Measurements from ENCODE around the gene SEC14L3. TPM values are rescaled to one million over a fixed set of nuclear protein-coding genes. Genes with fewer than 3 reads are reported as not detected.

Gene SEC14L3
- total and polyA plus RNA-seq, 2 of the 4 experiments (the other 2 are of a cell fraction) = not detected

DNA sequence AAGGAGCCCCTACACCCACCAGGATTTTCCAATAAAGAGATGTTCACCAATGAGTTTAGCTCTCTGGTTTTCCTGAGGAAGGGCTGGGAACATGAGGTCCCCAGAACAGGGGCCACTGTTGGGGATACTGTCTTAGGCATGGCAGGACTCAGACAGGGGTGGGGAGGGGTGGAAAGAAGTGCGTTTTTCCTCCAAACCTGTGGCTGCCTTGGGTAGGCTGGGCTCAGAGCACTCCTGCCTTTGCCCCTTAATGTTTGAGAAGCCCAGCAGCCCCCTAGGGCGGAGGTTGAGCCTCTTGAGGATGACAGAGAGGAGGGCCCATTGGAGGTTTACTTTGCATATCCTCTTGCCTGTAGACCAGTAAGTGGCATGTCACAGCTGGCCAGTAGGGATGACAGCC, 35.6 kb downstream of the SEC14L3 start:
- Histone ChIP-seq H3K36me3 (ENCODE audit: control insufficient read depth, insufficient read depth, low read length) (no peaks in the 10 kb centered on the region), H2AFZ (replicated peaks; ENCODE audit: low read length, poor library complexity) (peak overlapping the region; percentile 65), H2BK20ac (ENCODE audit: low read depth, low read length) (no peak overlapping the region), H3K9me3 (ENCODE audit: control insufficient read depth, insufficient read depth, low read length) (no peaks in the 10 kb centered on the region), H3K27ac (ENCODE audit: insufficient read depth, low read length) (no peak overlapping the region), H2AK5ac (ENCODE audit: low read depth, low read length) (no peak overlapping the region), H2BK120ac (ENCODE audit: low read depth, low read length) (no peak overlapping the region), H3K27me3 (ENCODE audit: control insufficient read depth, insufficient read depth, low read length) (peaks cover 12% of the 10 kb centered on the region), H3K18ac (ENCODE audit: low read depth, low read length) (no peak overlapping the region), H4K8ac (ENCODE audit: low read depth in 2 of 2, low read length in 2 of 2) (peak overlapping the region; percentile 69 to 81; a peak in 2 of 4 replicates), H2BK15ac (ENCODE audit: low read depth, low read length) (no peak overlapping the region), H4K20me1 (ENCODE audit: insufficient read depth, low read length) (no peaks in the 10 kb centered on the region), H3K9ac (ENCODE audit: low read depth, low read length) (no peak overlapping the region), H3K79me1 (ENCODE audit: low read depth in 1 of 2, low read length in 2 of 2) (no peaks in the 10 kb centered on the region), H2AK9ac (replicated peaks; ENCODE audit: low read depth, low read length, poor library complexity) (no peak overlapping the region), H3K4me3 (ENCODE audit: insufficient read depth, low read depth, low read length) (no peak overlapping the region), H4K91ac (ENCODE audit: insufficient read depth, low read depth, low read length) (no peak overlapping the region), H3K4ac (ENCODE audit: low read depth, low read length) (no peak overlapping the region), H4K5ac (ENCODE audit: low read depth, low read length) (no peak overlapping the region), H2BK5ac (ENCODE audit: low read depth, low read length, poor library complexity, severe bottlenecking) (no peak overlapping the region), H3K23ac (ENCODE audit: low read depth, low read length) (no peak overlapping the region), H3K9me1 (ENCODE audit: insufficient read depth, low read length) (no peaks in the 10 kb centered on the region; the same call in 1 of the 2 replicates), H3K4me1 (ENCODE audit: control insufficient read depth, insufficient read depth, low read length) (no peaks in the 10 kb centered on the region), H3K4me2 (ENCODE audit: low read depth, low read length) (no peak overlapping the region), H3K56ac (ENCODE audit: extremely low read depth, insufficient read depth, low read length) (no peak overlapping the region), H3K14ac (replicated peaks; ENCODE audit: low read depth, low read length) (no peak overlapping the region)
- intact Hi-C loops (cut with micrococcal nuclease) = no loop called here
- no TSS peak for BruUV-seq (replicated peaks)
- dilution Hi-C loops (cut with HindIII; ENCODE audit: low sequenced_read_pairs, unreplicated experiment) = no loop called here
- ChIA-PET CTCF (no interaction called here), POLR2A (ENCODE audit: unreplicated experiment) (no interaction called here)
- 70% methylated on average over 2 of the region's 2 CpGs; no CpG with 5 or more reads in 1 of the 2 experiments for WGBS, 2 experiments (ENCODE audit: extremely low coverage in 2 of 2, insufficient read length in 1 of 2)
- in situ Hi-C loops (cut with MboI; ENCODE audit: low sequenced_read_pairs) = no loop called here
- ATAC-seq (ENCODE audit: low read depth) = no peak
- no peak for DNase-seq
- TF ChIP-seq MAFK (IDR thresholded peaks at IDR 0.05; ENCODE audit: low read depth, low read length) = no peak
- TF ChIP-seq NFE2L2 (IDR thresholded peaks at IDR 0.05; ENCODE audit: low read depth, low read length) = no peak
- no peak for TF ChIP-seq MXI1 (IDR thresholded peaks at IDR 0.05; ENCODE audit: borderline replicate concordance, low read depth, low read length)
- no peak for TF ChIP-seq MAZ (IDR thresholded peaks at IDR 0.05; ENCODE audit: borderline replicate concordance, low read depth, low read length)
- no peak for TF ChIP-seq RAD21 (IDR thresholded peaks at IDR 0.05; ENCODE audit: low read length)
- TF ChIP-seq SMC3 (IDR thresholded peaks at IDR 0.05; ENCODE audit: low read depth, low read length) = no peak
- no peak for TF ChIP-seq RFX5 (IDR thresholded peaks at IDR 0.05; ENCODE audit: low read depth, low read length)
